ENCODE data around the gene GRWD1. TPM values are rescaled to one million over a fixed set of nuclear protein-coding genes. Genes with fewer than 3 reads are reported as not detected.

Gene GRWD1
- total and polyA plus RNA-seq, 10 of the 15 experiments (the other 5 are each of a cell fraction or from before 2014, with no cell fraction given), result 1.4 to 103 (median 30.7) TPM

- TF ChIP-seq CTCF (IDR thresholded peaks at IDR 0.05 in 2 of 3, conservative IDR thresholded peaks at IDR 0.05 in 1 of 3; ENCODE audit: control insufficient read depth in 2 of 3, extremely low read depth in 1 of 3, insufficient read depth in 1 of 3, low read depth in 3 of 3, low read length in 3 of 3) (no peak), RELA (IDR thresholded peaks at IDR 0.05; ENCODE audit: borderline replicate concordance, partially characterized antibody) (no peak), ZNF207 (IDR thresholded peaks at IDR 0.05; ENCODE audit: borderline replicate concordance) (no peak), ETV6 (conservative IDR thresholded peaks at IDR 0.05 in 1 of 2, IDR thresholded peaks at IDR 0.05 in 1 of 2; ENCODE audit: borderline replicate concordance in 1 of 2, low read depth in 1 of 2) (no peak), IKZF1 (conservative IDR thresholded peaks at IDR 0.05) (peak; percentile 94), IKZF2 (IDR thresholded peaks at IDR 0.05) (0 out of 4 replicates have a peak, but pooled peaks of 1 of the 2 experiments have one; percentile 15), POU2F2 (IDR thresholded peaks at IDR 0.05; ENCODE audit: borderline replicate concordance, low read depth, low read length) (peak; percentile 35; the same call in 1 of the 3 replicates), ZNF217 (IDR thresholded peaks at IDR 0.05) (no peak), ZNF24 (IDR thresholded peaks at IDR 0.05) (no peak), MTA3 (IDR thresholded peaks at IDR 0.05; ENCODE audit: borderline replicate concordance, low read length) (no peak), PAX5 (IDR thresholded peaks at IDR 0.05; ENCODE audit: borderline replicate concordance, low read depth, low read length) (no peak), NKRF (conservative IDR thresholded peaks at IDR 0.05) (no peak), ZBTB40 (IDR thresholded peaks at IDR 0.05; ENCODE audit: borderline replicate concordance) (peak; percentile 42; the same call in 1 of the 2 replicates), SPI1 (IDR thresholded peaks at IDR 0.05; ENCODE audit: borderline replicate concordance, insufficient read depth, low read depth, low read length) (no peak), CHD2 (IDR thresholded peaks at IDR 0.05; ENCODE audit: borderline replicate concordance, low read depth, low read length) (peak; percentile 72; the same call in 1 of the 2 replicates), ATF7 (IDR thresholded peaks at IDR 0.05; ENCODE audit: low read depth) (peak; percentile 49), CHD4 (IDR thresholded peaks at IDR 0.05) (no peak), NR2C1 (IDR thresholded peaks at IDR 0.05) (peak; percentile 29; the same call in 1 of the 2 replicates), ELK1 (IDR thresholded peaks at IDR 0.05; ENCODE audit: low read depth, low read length) (0 out of 2 replicates have a peak, but pooled peaks have one; percentile 25), BMI1 (IDR thresholded peaks at IDR 0.05; ENCODE audit: borderline replicate concordance) (no peak), ZNF622 (IDR thresholded peaks at IDR 0.05) (no peak), BCL11A (IDR thresholded peaks at IDR 0.05; ENCODE audit: low read depth, low read length) (no peak)
Measured at GRCh38 chr19:48403606-48404005, 42.2 kb upstream of the GRWD1 start (continued).

Measured in GM12878 (cell line).